Mucosa of stomach (tissue), 1 donor: ENCODE measurements around the gene CORO2A.

Experiments used
- H3K27me3 ChIP-seq: one replicate; pipeline ENCODE4 v1.7.0; 2013; ENCODE audit warnings: mild to moderate bottlenecking, low read length; ENCODE audit not compliant: control insufficient read depth, insufficient read depth
- H3K36me3 ChIP-seq: one replicate; pipeline ENCODE4 v1.7.0; 2013; ENCODE audit warnings: low read length; ENCODE audit not compliant: control insufficient read depth, insufficient read depth
- H3K4me1 ChIP-seq: one replicate; pipeline ENCODE4 v1.7.0; 2013; ENCODE audit warnings: mild to moderate bottlenecking, low read length; ENCODE audit not compliant: control insufficient read depth, insufficient read depth
- H3K4me3 ChIP-seq: one replicate; pipeline ENCODE4 v1.7.0; 2013; ENCODE audit warnings: low read length
- H3K9ac ChIP-seq: one replicate; pipeline ENCODE4 v1.7.0; 2013; ENCODE audit warnings: mild to moderate bottlenecking, low read length, moderate library complexity
- H3K9me3 ChIP-seq: one replicate; pipeline ENCODE4 v1.7.0; 2013; ENCODE audit warnings: mild to moderate bottlenecking, low read length, moderate library complexity; ENCODE audit not compliant: control insufficient read depth
- donor health status: Pancreatic carcinoma.

Gene CORO2A

DNA sequence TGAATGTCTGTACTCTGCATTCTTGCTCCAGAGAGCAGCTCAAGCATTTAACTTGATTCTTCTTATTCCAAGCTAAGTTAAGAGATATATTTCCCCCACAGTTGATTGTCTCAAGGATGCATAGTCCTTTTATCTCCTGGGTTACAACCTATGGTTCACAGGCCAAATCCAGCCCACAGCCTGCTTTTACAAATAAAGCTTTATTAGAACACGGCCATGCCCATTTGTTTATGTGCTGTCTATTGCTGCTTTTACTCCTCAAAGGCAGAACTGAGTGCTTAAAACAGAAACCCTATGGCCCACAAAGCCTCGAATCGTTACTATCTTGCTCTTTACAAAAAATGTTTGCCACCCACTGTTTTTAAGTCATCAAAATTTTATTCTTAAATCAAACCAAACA, 37.2 kb upstream of the CORO2A start:
- Histone ChIP-seq H3K9ac (no peak overlapping the region), H3K4me1 (peaks cover 49% of the 10 kb centered on the region), H3K36me3 (no peaks in the 10 kb centered on the region)

DNA sequence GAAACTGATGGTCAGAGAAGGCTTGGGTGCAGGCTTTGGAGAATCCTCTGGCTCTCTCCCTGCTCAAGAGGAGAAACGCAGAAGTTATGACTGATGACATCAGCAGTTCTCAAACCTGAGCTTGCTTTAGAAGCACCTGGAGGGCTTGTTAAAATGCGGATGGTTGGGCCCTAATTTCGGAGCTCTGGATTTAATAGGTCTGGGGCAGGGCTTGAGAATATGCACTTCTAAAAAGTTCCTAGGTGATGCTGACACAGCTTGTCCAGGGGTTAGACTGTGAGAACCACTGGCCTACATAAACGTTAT, 36.6 kb upstream of the CORO2A start:
- Histone ChIP-seq H3K4me3 (no peak overlapping the region), H3K27me3 (no peaks in the 10 kb centered on the region), H3K9me3 (no peaks in the 10 kb centered on the region), H3K4me1 (peaks cover 49% of the 10 kb centered on the region), H3K36me3 (no peaks in the 10 kb centered on the region), H3K9ac (no peak overlapping the region)

More for the DNA sequence above, 37.2 kb upstream of the CORO2A start:
- Histone ChIP-seq H3K4me3 (no peak overlapping the region), H3K9me3 (no peaks in the 10 kb centered on the region), H3K27me3 (no peaks in the 10 kb centered on the region)

- H3K36me3 ChIP-seq, result no peaks in the 10 kb centered on the region
These were observed 36.1 kb upstream of the CORO2A start for GRCh38 chr9:98228392-98229089.

GRCh38 chr9:98227883-98228282, 35.4 kb upstream of the CORO2A start:
- H3K27me3 ChIP-seq, result no peaks in the 10 kb centered on the region
- H3K4me3 ChIP-seq, result no peak overlapping the region
- H3K9ac ChIP-seq, result peak overlapping the region; percentile 9
- H3K9me3 ChIP-seq, result no peaks in the 10 kb centered on the region
- H3K4me1 ChIP-seq, result peaks cover 57% of the 10 kb centered on the region
- H3K36me3 ChIP-seq, result no peaks in the 10 kb centered on the region

More at GRCh38 chr9:98228392-98229089, 36.1 kb upstream of the CORO2A start:
- Histone ChIP-seq H3K4me3 (no peak overlapping the region), H3K9me3 (no peaks in the 10 kb centered on the region), H3K4me1 (peaks cover 50% of the 10 kb centered on the region), H3K9ac (peak overlapping the region; percentile 9), H3K27me3 (no peaks in the 10 kb centered on the region)

- no peaks in the 10 kb centered on the region for H3K36me3 ChIP-seq
- peak overlapping the region; percentile 50 for H3K9ac ChIP-seq
- H3K9me3 ChIP-seq, result no peaks in the 10 kb centered on the region
- H3K4me1 ChIP-seq, result peaks cover 58% of the 10 kb centered on the region
- no peak overlapping the region for H3K4me3 ChIP-seq
- no peaks in the 10 kb centered on the region for H3K27me3 ChIP-seq
These were observed 34.5 kb upstream of the CORO2A start for GRCh38 chr9:98226957-98227356.

GRCh38 chr9:98226516-98226915, 34.1 kb upstream of the CORO2A start:
- H3K27me3 ChIP-seq, result no peaks in the 10 kb centered on the region
- no peaks in the 10 kb centered on the region for H3K9me3 ChIP-seq
- H3K4me3 ChIP-seq, result peak overlapping the region; percentile 26
- peaks cover 58% of the 10 kb centered on the region for H3K4me1 ChIP-seq
- no peaks in the 10 kb centered on the region for H3K36me3 ChIP-seq
- H3K9ac ChIP-seq, result peak overlapping the region; percentile 50

DNA sequence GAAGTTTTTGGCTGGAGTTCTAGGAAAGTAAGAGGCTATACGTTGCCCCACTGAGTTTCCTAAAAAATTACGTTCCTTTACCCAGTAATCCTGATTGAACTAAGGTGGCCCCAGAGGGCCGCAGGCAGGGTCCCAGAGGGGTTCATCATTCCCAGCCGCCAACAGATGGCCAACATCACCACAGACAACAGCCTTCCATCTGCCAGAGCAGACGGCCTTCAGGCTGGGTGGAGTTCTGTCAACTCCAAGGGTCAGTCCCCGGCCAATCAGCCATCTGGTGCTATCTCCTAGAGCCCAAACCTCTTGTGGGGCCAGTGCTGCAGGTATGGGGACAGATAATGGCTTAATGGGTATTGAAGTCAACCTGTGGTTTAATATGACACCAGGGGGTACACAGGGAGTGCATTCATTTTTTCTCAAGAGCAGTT, 32.6 kb upstream of the CORO2A start:
- H3K4me3 ChIP-seq, result no peak overlapping the region
- peaks cover 48% of the 10 kb centered on the region for H3K4me1 ChIP-seq
- no peaks in the 10 kb centered on the region for H3K27me3 ChIP-seq
- no peak overlapping the region for H3K9ac ChIP-seq
- no peaks in the 10 kb centered on the region for H3K9me3 ChIP-seq
- H3K36me3 ChIP-seq, result no peaks in the 10 kb centered on the region

GRCh38 chr9:98222885-98223691, 30.7 kb upstream of the CORO2A start:
- Histone ChIP-seq H3K27me3 (no peaks in the 10 kb centered on the region), H3K9ac (no peak overlapping the region), H3K9me3 (no peaks in the 10 kb centered on the region), H3K4me1 (peaks cover 41% of the 10 kb centered on the region), H3K36me3 (no peaks in the 10 kb centered on the region), H3K4me3 (no peak overlapping the region)

- Histone ChIP-seq H3K9me3 (no peaks in the 10 kb centered on the region), H3K4me1 (peaks cover 21% of the 10 kb centered on the region), H3K36me3 (no peaks in the 10 kb centered on the region), H3K4me3 (no peak overlapping the region), H3K27me3 (no peaks in the 10 kb centered on the region), H3K9ac (no peak overlapping the region)
These were observed 28.5 kb upstream of the CORO2A start for GRCh38 chr9:98220911-98221310.

GRCh38 chr9:98219794-98220370, 27.4 kb upstream of the CORO2A start:
- no peak overlapping the region for H3K9ac ChIP-seq
- H3K36me3 ChIP-seq, result no peaks in the 10 kb centered on the region
- H3K4me1 ChIP-seq, result peaks cover 11% of the 10 kb centered on the region
- H3K4me3 ChIP-seq, result no peak overlapping the region
- H3K9me3 ChIP-seq, result no peaks in the 10 kb centered on the region
- H3K27me3 ChIP-seq, result no peaks in the 10 kb centered on the region

- no peaks in the 10 kb centered on the region for H3K36me3 ChIP-seq
- H3K4me3 ChIP-seq, result no peak overlapping the region
- H3K4me1 ChIP-seq, result peaks cover 9% of the 10 kb centered on the region
- no peaks in the 10 kb centered on the region for H3K27me3 ChIP-seq
- H3K9me3 ChIP-seq, result no peaks in the 10 kb centered on the region
- no peak overlapping the region for H3K9ac ChIP-seq
These were observed 26.9 kb upstream of the CORO2A start for GRCh38 chr9:98219364-98219716.

DNA sequence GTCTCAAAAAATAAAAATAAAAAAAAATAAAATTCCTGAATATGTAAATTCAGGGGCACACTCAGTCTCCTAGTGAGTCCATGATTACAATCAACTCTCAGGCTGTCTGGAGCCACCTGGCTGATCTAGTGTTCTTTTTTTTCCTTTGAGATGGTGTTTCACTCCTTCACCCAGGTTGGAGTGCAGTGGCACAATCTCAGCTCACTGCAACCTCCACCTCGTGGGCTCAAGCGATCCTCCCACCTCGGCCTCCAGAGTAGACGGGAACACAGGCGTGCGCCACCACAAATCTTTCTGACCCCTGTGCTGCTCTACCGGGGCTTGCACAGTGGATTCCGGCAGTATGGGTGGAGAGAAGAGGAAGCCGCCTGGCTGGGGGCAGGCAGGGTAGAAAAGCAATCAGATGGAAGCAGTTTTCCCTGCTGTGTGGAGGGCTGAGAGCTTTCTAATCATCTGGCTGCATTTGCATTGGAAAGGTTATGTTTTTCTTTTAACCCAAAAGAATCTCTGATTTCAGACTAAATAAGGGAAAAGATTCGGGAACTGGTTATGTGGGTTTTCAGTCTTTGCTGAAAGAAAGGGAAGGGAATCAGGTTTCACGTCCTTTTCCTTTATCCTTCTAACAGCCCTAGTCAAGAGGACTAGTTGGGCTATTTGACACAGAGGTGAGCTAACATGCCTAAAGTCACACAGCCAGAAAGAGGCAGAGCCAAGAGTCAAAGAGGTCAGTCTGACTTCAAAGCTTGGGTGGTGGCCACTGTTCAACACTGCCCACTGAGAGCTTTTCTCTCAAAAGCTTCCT, 26.3 kb upstream of the CORO2A start:
- H3K36me3 ChIP-seq, result no peaks in the 10 kb centered on the region
- H3K9me3 ChIP-seq, result no peaks in the 10 kb centered on the region
- H3K9ac ChIP-seq, result no peak overlapping the region
- H3K4me3 ChIP-seq, result no peak overlapping the region
- no peaks in the 10 kb centered on the region for H3K27me3 ChIP-seq
- peaks cover 9% of the 10 kb centered on the region for H3K4me1 ChIP-seq
